PFSK-1 (cell line): ENCODE measurements around the gene HS6ST3.

ENCODE experiments used
- FOXP2 ChIP-seq: optimal IDR thresholded peaks from 2 replicates; pipeline ENCODE3; 2011; ENCODE audit warnings: borderline replicate concordance, control low read depth, inconsistent platforms; ENCODE audit not compliant: insufficient read depth; ENCODE audit errors: extremely low read length, extremely low read depth
- POLR2AphosphoS5 ChIP-seq: IDR thresholded peaks from 2 replicates; pipeline ENCODE4 v1.6.1; 2012; ENCODE audit warnings: low read depth, mild to moderate bottlenecking, control low read depth, low read length, moderate library complexity
- REST ChIP-seq, 2 experiments: IDR thresholded peaks; 2 replicates each; pipeline versions ENCODE4 v1.6.1 to v1.8.0; 2011 to 2012; ENCODE audit warnings: low read depth in 2 of 2, low read length in 2 of 2, control low read depth in 1 of 2, inconsistent platforms in 1 of 2, mild to moderate bottlenecking in 1 of 2, moderate library complexity in 1 of 2; ENCODE audit not compliant: insufficient read depth in 1 of 2
- SIN3A ChIP-seq: IDR thresholded peaks from 2 replicates; pipeline ENCODE4 v1.6.1; 2012; ENCODE audit warnings: mild to moderate bottlenecking, low read length, moderate library complexity, borderline replicate concordance; ENCODE audit not compliant: insufficient read depth
- TAF1 ChIP-seq: IDR thresholded peaks from 2 replicates; pipeline ENCODE4 v1.6.1; 2012; ENCODE audit warnings: low read length, control low read depth, borderline replicate concordance; ENCODE audit not compliant: insufficient read depth

The HS6ST3 gene

GRCh38 chr13:96075953-96076543, 13.9 kb upstream of the HS6ST3 start:
- TF ChIP-seq TAF1 (no peak), SIN3A (no peak), FOXP2 (no peak), POLR2AphosphoS5 (no peak), REST (IDR thresholded peaks at IDR 0.05; ENCODE audit: insufficient read depth in 1 of 2, low read depth in 2 of 2, low read length in 2 of 2) (no peak)

GRCh38 chr13:96080676-96081075, 9.2 kb upstream of the HS6ST3 start:
- no peak for TF ChIP-seq SIN3A
- TF ChIP-seq POLR2AphosphoS5, result no peak
- no peak for TF ChIP-seq REST (IDR thresholded peaks at IDR 0.05; ENCODE audit: insufficient read depth in 1 of 2, low read depth in 2 of 2, low read length in 2 of 2)
- TF ChIP-seq TAF1, result no peak
- no peak for TF ChIP-seq FOXP2

GRCh38 chr13:96081888-96082287, 8.0 kb upstream of the HS6ST3 start:
- no peak for TF ChIP-seq FOXP2
- no peak for TF ChIP-seq TAF1
- no peak for TF ChIP-seq POLR2AphosphoS5
- no peak for TF ChIP-seq REST (IDR thresholded peaks at IDR 0.05; ENCODE audit: insufficient read depth in 1 of 2, low read depth in 2 of 2, low read length in 2 of 2)
- no peak for TF ChIP-seq SIN3A

GRCh38 chr13:96082640-96083039, 7.3 kb upstream of the HS6ST3 start:
- TF ChIP-seq FOXP2 (no peak), TAF1 (no peak), SIN3A (no peak), POLR2AphosphoS5 (no peak), REST (IDR thresholded peaks at IDR 0.05; ENCODE audit: insufficient read depth in 1 of 2, low read depth in 2 of 2, low read length in 2 of 2) (no peak)

- TF ChIP-seq SIN3A, result no peak
- TF ChIP-seq TAF1, result no peak
- no peak for TF ChIP-seq POLR2AphosphoS5
Observed at GRCh38 chr13:96086736-96087135, 3.2 kb upstream of the HS6ST3 start.

GRCh38 chr13:96089139-96089538, 768 bp upstream of the HS6ST3 start:
- no peak for TF ChIP-seq SIN3A
- no peak for TF ChIP-seq FOXP2
- TF ChIP-seq POLR2AphosphoS5, result no peak
- TF ChIP-seq REST (IDR thresholded peaks at IDR 0.05; ENCODE audit: insufficient read depth in 1 of 2, low read depth in 2 of 2, low read length in 2 of 2), result no peak
- no peak for TF ChIP-seq TAF1
